ENCODE measurements around the gene KAT7.
"Not testable (repeated sequence)": the region's sequence is repeated elsewhere in the genome, so short reads cannot be mapped to it uniquely, and the experiment has no call there.

KAT7 gene

GRCh38 chr17:49798182-49798581 lies 9.7 kb downstream of the KAT7 start:
- no peak for DNase-seq (ENCODE audit: low read depth in 3 of 3, low spot score in 1 of 3)

DNA sequence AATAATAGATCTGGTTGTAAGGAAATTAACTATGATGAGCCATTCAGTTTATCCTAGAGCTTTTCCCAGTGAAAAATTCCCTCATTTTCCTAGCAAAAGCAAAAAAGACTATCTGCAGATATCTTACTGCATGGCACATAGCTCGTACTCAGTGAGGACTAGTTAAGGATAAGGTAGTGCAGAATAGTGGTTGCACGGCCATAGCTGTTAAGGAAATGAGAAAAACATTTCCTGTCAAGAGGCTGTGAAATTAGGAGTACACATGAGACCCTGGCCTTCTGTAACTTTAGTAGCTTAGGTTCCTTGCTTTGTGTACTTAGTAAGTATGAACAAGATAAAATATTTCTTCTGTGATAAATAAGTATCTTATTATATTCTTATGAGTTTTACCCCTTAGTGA lies 10.3 kb downstream of the KAT7 start:
- no peak for DNase-seq (ENCODE audit: low read depth in 3 of 3, low spot score in 1 of 3)

DNA sequence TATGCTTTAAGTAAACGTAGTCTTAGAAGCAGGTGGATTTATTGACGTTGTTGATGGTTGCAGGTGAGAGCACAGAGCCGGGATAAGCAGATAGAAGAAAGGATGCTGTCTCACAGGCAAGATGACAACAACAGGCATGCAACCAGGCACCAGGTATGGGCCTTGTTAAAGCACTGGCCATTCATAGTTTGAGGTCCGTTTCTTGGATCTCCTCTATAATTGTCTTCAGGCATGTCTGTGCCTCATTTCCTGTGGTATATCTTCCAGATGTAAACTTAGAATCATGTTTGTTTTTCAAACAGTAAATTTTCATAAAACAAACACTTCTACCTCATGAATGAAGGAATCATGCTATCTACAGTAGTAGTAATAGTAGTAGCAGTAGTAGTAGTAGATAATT lies 20.6 kb downstream of the KAT7 start:
- DNase-seq (ENCODE audit: low read depth in 3 of 3, low spot score in 1 of 3) = no peak

DNA sequence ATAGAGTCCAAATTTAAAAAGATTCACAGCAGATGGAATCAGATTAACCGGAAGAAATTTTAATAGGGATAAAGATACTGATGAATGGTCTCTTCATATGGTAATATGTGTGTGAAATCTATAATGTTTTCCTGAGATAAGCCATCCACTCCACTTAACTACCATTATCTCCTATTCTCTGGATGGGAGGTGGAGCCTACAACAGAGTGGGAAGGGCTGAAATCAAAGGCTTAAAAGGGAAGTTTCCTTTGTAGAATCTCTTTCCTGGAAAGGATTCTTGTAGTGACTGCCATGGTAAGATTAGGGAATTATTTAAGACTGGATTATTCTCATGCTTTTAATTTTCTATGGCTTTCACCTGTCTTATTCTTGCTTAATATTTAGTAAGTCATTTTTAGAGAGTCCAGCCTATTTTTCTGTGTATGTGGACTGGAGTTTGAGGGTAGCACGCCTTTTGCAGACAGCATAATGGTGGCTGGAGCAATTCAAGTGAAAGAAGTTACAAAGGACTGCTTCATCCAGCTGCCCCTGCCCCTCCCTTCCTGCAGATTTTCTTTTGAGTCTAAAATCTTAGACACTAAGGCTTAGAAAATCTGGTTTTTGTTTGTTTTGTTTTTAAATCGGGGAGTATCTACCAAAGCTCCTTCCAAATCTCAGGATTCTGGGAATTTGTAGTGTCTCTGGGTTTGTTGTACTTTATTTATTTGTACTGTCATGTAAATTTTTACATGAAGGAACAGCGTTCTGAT lies 26.5 kb downstream of the KAT7 start:
- no peak for DNase-seq (ENCODE audit: low read depth in 3 of 3, low spot score in 1 of 3)

DNA sequence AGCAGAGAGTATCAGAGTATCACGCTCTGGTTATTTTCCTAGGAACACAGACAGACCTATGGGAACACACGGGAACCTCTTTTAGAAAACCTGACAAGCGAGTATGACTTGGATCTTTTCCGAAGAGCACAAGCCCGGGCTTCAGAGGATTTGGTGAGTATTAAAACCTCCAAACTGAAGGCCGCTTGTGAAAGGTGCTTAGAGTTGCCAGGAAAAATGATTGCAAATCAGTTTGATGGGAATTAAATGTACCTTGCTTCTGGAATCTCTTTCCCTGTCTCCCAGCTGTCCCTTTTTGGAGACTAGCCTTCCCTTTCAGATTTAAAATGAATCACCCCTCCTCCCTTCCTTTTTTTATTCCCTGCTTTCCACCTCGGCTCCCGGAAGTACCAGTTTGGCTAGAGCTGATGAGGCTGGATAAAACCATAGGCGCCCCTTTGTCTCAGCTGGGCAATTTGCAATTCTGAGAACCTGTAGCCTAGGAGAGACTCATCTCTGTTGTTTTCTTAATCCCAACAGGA lies 27.3 kb downstream of the KAT7 start:
- DNase-seq (ENCODE audit: low read depth in 3 of 3, low spot score in 1 of 3) = no peak

DNA sequence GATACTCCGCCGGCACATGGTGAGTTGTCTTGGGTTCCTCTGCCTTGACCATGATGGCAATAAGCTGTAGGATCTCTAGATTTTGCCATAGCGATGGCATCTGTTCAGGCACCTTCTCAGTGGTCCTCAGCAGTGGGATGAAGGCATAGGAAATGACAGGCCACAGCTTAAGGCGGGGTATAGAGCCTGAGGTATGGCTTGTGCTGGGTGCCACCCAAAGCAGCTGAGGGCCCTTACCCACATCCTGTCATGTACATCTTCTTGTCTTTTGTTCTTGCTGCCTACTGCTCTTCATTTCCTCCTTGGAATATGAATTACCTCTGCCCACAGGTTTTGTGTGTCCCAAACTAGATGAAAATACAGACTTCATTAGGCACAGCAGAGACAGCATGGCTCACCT lies 29.5 kb downstream of the KAT7 start:
- peak in 2 of 3 donors; percentile 15 to 31 for DNase-seq (ENCODE audit: low read depth in 3 of 3, low spot score in 1 of 3)

DNA sequence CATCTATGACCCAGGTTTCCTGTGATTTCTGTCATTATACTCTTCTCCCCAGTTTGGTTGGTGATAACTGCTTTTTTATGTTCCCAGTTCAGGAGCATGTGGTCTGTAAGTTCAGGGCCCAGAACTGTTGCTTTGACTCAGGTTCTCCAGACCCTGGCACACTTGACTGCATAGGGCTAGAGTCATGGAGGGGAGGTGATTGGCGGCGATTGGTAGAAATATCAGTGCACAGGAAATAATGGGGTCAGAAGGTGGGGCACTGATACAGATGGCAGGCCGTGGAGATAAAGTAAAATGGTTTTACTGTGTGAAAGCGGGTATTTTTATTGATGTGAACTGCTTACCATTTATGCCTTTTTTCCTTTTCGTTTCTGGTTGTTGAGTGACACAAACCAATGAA lies 30.7 kb downstream of the KAT7 start:
- DNase-seq (ENCODE audit: low read depth in 3 of 3, low spot score in 1 of 3) = no peak

GRCh38 chr17:49819651-49820050 lies 31.2 kb downstream of the KAT7 start:
- no peak for DNase-seq (ENCODE audit: low read depth in 3 of 3, low spot score in 1 of 3)

- no peak for DNase-seq (ENCODE audit: low read depth in 3 of 3, low spot score in 1 of 3)
These were observed 32.3 kb downstream of the KAT7 start for GRCh38 chr17:49820773-49821172.

DNA sequence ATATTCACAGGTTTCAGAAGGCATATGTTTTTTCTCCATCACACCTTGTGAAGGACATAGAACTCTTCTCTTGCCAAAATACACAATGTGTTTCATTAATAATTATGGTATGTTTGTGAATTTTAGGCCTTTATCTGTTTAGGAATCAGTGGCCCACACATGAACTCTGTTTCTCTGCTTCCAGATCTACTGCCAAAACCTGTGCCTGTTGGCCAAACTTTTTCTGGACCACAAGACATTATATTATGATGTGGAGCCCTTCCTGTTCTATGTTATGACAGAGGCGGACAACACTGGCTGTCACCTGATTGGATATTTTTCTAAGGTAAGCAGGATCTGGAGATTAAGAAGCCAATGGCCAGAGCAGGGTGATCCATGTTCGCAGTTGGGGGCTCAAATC lies 33.0 kb downstream of the KAT7 start:
- no peak for DNase-seq (ENCODE audit: low read depth in 3 of 3, low spot score in 1 of 3)

DNA sequence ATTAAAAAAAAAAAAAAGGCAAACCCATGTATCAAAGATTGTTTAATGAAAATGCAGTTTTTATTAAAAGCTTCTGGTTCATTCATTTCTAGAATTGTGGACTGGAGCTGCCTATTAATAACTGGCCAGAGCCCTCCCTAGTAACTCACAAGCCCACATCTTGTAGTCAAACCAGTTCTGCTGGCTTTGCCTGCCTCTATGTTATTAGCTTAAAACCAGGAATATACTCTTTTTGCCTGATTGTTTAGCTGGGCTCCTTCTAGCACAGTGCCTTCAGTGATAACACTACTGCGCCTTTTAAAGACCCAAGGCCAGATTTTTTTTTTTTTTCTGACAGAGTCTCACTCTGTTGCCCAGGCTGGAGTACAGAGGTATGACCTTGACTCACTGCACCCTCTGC lies 33.4 kb downstream of the KAT7 start:
- DNase-seq (ENCODE audit: low read depth in 3 of 3, low spot score in 1 of 3) = no peak

DNA sequence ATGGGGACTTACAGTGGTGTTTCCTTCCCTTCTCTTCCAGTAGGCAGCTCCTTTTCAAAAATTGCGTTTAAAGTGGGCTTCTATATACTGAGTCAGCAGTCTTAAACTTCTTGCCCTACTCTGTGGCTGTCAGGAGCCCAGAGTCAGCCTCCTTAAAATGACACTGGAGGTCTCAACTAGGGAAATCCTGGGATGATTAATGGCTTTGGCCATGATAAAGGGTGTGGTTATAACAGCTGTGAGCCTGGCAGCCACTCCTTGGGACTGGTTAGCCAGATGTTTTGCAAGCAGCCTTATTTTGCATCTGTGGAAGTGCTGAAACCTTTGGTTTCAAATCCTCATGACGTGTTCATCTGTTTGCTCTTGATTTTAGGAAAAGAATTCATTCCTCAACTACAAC lies 34.3 kb downstream of the KAT7 start:
- no peak for DNase-seq (ENCODE audit: low read depth in 3 of 3, low spot score in 1 of 3)

DNA sequence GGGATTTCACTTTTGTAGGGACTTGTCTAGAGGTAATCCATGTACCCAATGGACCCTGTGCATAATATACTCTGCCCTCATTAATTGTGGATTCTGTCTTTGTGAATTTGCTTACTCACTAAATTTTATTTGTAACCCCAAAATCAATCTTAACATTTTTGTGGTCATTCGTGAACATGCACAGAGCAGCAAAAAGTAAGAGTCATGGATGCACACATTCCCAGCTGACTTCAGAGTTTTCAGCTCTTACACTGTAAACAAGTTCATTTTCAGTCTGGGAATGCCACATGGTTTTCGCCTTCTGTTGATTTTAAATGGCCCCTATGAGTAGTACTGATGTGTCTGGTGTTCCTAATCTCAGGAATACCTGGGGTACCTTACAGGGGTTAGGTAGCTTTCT lies 35.1 kb downstream of the KAT7 start:
- no peak for DNase-seq (ENCODE audit: low read depth in 3 of 3, low spot score in 1 of 3)

GRCh38 chr17:49825645-49826044 lies 37.2 kb downstream of the KAT7 start:
- DNase-seq (ENCODE audit: low read depth in 3 of 3, low spot score in 1 of 3) = no peak

DNA sequence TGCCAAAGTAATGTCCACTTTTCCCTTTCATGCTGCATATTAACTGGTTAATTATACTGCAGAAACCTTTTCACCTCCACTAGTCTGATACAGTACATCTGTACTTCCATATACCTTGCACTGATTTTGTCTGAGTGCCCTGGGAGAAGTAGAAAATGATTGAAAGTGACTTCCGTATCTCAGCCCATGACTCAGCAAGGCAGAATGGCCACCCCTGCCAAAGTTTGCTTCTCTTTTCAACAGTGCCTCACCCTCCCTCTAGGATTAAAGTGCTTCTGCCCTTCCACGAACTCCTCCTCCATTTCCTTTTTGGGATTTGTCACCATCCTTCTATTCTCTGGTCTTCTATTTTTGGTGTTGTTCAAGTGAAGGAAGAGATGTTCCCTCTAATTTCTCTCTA lies 39.8 kb downstream of the KAT7 start:
- DNase-seq (ENCODE audit: low read depth in 3 of 3, low spot score in 1 of 3) = not testable (repeated sequence)

GRCh38 chr17:49829026-49829425 lies 40.5 kb downstream of the KAT7 start:
- no peak for DNase-seq (ENCODE audit: low read depth in 3 of 3, low spot score in 1 of 3)

DNA sequence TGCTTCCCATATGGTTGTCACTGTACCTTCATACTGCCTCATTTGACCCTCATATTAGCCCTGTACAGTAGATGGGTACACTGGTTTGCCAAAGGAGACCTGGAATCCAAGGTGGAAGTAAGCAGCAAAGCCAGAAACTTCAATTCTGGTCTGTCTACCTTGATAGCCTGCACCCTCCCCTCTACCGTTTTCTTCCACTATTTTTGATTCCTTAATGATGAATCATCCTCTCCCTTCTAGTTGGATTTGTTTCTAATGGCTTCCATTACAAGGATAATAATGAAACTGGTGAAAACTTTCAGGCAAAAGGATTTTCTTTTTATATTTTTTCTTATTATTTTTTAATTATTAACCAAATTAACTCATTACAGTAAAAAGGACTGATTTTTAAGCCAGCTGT lies 42.1 kb downstream of the KAT7 start:
- DNase-seq (ENCODE audit: low read depth in 3 of 3, low spot score in 1 of 3) = no peak

DNA sequence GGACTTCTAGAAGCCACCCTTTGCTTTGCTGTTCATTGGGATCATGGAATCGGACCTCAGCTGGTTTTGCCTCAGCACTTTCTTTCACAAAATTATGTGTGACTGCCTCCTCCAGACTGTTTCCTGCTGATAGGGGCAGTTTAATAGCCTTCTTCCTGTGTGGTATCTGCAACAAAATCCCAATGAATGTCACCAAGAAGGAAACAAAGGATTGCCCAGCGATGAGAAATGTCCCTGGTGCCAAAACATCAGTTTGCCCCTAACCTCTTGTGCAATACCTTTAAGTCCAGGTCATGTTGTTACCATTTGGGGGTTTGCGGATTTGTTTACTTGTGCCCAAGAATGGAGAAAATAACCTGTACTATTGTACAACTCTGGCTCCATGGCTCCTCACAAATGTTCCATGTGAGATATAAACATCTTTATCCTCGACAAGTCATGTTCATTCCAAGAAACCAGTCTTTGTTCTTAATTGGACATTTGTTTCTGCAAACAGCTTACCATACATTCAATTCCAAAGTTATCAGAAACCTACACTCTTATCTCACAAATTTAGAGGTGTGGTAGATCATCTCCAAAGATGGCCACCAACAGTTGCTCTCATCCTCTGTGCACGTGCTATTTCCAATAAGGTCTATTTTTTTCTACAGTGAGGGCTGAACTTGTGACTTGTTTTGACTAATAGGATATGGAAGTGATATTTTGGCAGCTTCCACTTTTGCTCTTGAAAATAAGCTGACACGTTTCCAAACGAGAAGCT lies 44.5 kb downstream of the KAT7 start:
- no peak for DNase-seq (ENCODE audit: low read depth in 3 of 3, low spot score in 1 of 3)

DNA sequence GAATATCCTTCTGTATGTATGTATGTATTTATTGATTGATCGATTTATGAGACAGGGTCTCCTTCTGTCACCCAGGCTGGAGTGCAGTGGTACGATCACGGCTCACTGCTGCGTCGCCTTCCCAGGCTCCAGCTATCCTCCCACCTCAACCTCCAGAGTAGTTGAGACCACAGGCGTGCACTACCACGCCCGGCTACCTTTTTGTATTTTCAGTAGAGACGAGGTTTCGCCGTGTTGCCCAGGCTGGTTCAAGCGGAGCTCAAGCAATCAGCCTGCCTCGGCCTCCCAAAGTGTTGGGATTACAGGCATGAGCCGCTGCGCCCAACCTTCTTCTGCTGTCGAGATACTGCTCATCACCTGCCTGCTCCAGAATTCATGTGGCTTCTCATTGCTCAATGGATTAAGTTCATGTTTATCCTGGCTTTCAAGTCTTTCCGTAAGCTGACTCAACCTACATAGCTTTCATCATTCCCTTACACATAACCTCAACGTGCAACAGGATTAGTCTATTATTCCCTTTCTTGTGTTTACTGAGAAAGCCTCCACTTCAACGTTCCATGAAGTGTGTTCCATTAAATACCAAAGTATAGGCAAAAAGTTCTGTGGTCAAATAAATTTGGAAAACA lies 45.8 kb downstream of the KAT7 start:
- no peak for DNase-seq (ENCODE audit: low read depth in 3 of 3, low spot score in 1 of 3)

DNA sequence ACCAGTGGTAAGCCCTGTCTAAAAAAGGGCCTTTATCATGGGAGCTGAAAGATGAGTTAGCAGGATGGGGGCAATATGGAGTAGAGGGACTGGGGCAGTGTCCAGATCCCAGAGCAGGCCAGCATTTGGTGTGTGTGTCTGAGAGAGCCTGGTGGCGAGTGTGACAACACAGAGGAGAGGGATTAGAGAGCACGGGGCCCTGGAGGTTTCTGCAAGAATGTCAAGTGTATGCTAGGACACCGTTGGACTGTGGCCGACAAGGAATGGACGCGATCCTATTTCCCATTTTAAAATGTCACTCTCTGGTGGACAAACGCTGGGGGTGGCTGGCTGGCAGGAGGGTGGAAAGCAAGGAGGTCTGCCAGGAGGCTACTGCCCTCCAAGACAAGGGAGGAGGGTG lies 47.0 kb downstream of the KAT7 start:
- DNase-seq (ENCODE audit: low read depth in 3 of 3, low spot score in 1 of 3) = no peak

DNA sequence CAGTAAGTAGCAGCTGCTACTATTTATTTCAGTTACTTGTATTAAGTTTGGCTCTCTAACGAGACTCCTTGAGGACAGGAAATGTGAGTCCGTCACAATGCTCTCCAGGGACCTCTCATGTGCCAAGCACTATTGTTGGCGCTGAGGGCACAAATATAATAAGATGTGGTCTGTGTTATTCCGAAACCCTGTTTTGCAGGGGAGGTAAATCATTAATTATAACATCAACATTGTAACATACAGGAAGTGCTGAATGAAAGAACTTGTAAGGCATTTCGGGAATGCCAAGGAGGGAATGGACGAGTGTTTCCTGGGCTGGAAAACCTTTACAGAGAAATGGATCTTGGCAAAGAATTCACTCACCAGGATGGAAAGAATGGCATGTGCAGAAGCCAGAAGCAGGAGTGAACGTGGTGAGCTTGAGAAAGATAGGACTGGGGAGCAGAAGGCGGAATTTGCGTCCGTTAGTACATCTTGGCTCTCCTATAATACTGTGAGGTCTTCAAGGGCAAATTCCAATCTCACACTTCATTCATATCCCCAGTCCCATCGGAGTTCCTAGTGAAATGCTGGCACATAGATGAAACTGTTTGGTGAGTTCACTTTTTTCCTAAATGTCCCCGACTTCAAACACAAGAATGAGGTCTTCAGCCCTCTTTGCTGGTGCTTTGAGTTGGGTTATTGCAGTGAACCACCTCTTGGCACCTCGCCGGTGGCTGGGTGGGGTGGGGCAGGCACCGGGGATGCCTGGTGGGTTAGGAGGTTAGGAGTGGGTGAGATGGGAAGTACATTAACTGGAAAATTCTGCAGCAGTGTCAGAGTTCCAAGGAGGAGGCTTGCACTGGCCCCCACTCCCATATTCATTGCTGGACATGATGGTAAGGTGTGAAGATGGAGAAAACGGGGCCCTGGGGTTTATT lies 47.9 kb downstream of the KAT7 start:
- DNase-seq (ENCODE audit: low read depth in 3 of 3, low spot score in 1 of 3) = no peak

Measured in stimulated activated CD4-positive, alpha-beta T cell treated with anti-CD3 and anti-CD28 coated beads, TNF-alpha, amount 100 ng/mL, for 1 hour (primary cell).